B cell (primary cell): Measurements from ENCODE around the gene XCL1. TPM values are rescaled to one million over a fixed set of nuclear protein-coding genes. Genes with fewer than 3 reads are reported as not detected.

Source experiments
- ATAC-seq: fragments of 200-7000 bp; cut with Tn5 transposase; one replicate; pipeline ENCODE4 v1.10.0; 2021; ENCODE audit warnings: low read depth, mild to moderate bottlenecking, moderate number of reproducible peaks, moderate library complexity
- CTCF ChIA-PET: fragments of 350-600 bp; sonication (Branson Sonifier 250); formaldehyde crosslinking; loops from one replicate; lab custom pipeline; 2021; ENCODE audit warnings: antibody characterized with exemption, inconsistent platforms; lab: Charles Lee
- POLR2A ChIA-PET: fragments of 350-600 bp; sonication (Branson Sonifier 250); formaldehyde crosslinking; loops from one replicate; lab custom pipeline; 2021; ENCODE audit warnings: antibody characterized with exemption; lab: Charles Lee
- DNase-seq: peaks from one replicate; pipeline ENCODE4 v3.0.0; 2013
- H2AFZ ChIP-seq: 2 replicates; pipeline ENCODE4 v1.6.1; 2012; ENCODE audit warnings: mild to moderate bottlenecking, low read depth, low read length; ENCODE audit not compliant: insufficient read depth, poor library complexity, severe bottlenecking
- H3K27ac ChIP-seq, 2 donors: 1 replicate in 1 of 2; 2 replicates in 1 of 2; pipeline ENCODE4 v1.5.1; 2012 to 2013; ENCODE audit warnings: low read length in 2 of 2, mild to moderate bottlenecking in 2 of 2, moderate library complexity in 1 of 2
- H3K27me3 ChIP-seq, 4 experiments: fragments of 200-600 bp in 1 of 4; sonication (generic) in 1 of 4; replicated peaks in 1 of 4; 1 replicate in 2 of 4; 2 replicates in 2 of 4; pipeline versions ENCODE4 v1.6.1 to v1.7.0; 2013 to 2016; ENCODE audit warnings: low read length in 3 of 4, mild to moderate bottlenecking in 2 of 4, mixed read lengths in 1 of 4, moderate library complexity in 1 of 4; ENCODE audit not compliant: insufficient read depth in 4 of 4, control insufficient read depth in 3 of 4; ENCODE audit errors: control extremely low read depth in 1 of 4
- H3K36me3 ChIP-seq, 2 experiments: replicated peaks in 1 of 2; 1 replicate in 1 of 2; 2 replicates in 1 of 2; pipeline versions ENCODE4 v1.6.1 to v1.7.1; 2013; ENCODE audit warnings: low read length in 1 of 2; ENCODE audit not compliant: insufficient read depth in 2 of 2, control insufficient read depth in 1 of 2; ENCODE audit errors: control extremely low read depth in 1 of 2, extremely low read depth in 1 of 2
- H3K4me1 ChIP-seq, 2 donors: fragments of 200-600 bp in 1 of 2; sonication (generic) in 1 of 2; 1 replicate in 1 of 2; 2 replicates in 1 of 2; pipeline versions ENCODE4 v1.5.1 to v1.6.1; 2013 to 2017; ENCODE audit warnings: low read length in 2 of 2; ENCODE audit not compliant: control insufficient read depth in 2 of 2, insufficient read depth in 2 of 2
- H3K4me2 ChIP-seq: replicated peaks from 2 replicates; pipeline ENCODE3; 2012; ENCODE audit warnings: mild to moderate bottlenecking, low read depth, low read length; ENCODE audit not compliant: poor library complexity, severe bottlenecking
- H3K4me3 ChIP-seq, 5 experiments: fragments of 200-600 bp in 1 of 5; sonication (generic) in 1 of 5; 1 replicate in 3 of 5; 2 replicates in 2 of 5; pipeline versions ENCODE4 v1.5.1 to v1.7.0; 2011 to 2016; ENCODE audit warnings: low read length in 4 of 5, mild to moderate bottlenecking in 4 of 5, low read depth in 2 of 5, control low read depth in 1 of 5, moderate library complexity in 1 of 5; ENCODE audit not compliant: insufficient read depth in 1 of 5; ENCODE audit errors: control extremely low read depth in 1 of 5, extremely low read depth in 1 of 5
- H3K79me2 ChIP-seq: fragments of 200-600 bp; sonication (generic); one replicate; pipeline ENCODE4 v1.6.0; 2016; ENCODE audit warnings: low read length; ENCODE audit not compliant: control insufficient read depth, insufficient read depth
- H3K9ac ChIP-seq: fragments of 200-600 bp; sonication (generic); 2 replicates; pipeline ENCODE4 v1.6.1; 2017; ENCODE audit warnings: mild to moderate bottlenecking, low read length, moderate library complexity
- H3K9me3 ChIP-seq, 3 donors: one replicate each; pipeline versions ENCODE4 v1.6.1 to v1.7.1; 2013; ENCODE audit warnings: low read length in 2 of 3; ENCODE audit not compliant: control insufficient read depth in 2 of 3, insufficient read depth in 1 of 3; ENCODE audit errors: control extremely low read depth in 1 of 3
- H4K20me1 ChIP-seq: 2 replicates; pipeline ENCODE4 v1.6.0; 2012; ENCODE audit warnings: mild to moderate bottlenecking, low read length; ENCODE audit not compliant: insufficient read depth, control insufficient read depth, poor library complexity, severe bottlenecking
- H3K27ac Mint-ChIP-seq: one replicate; pipeline ENCODE4 v1.8.0; 2021; ENCODE audit warnings: mixed read lengths
- H3K27me3 Mint-ChIP-seq: one replicate; pipeline ENCODE4 v1.8.0; 2021; ENCODE audit warnings: mixed read lengths
- H3K4me1 Mint-ChIP-seq: one replicate; pipeline ENCODE4 v1.8.0; 2021; ENCODE audit warnings: mixed read lengths
- H3K4me3 Mint-ChIP-seq: one replicate; pipeline ENCODE4 v1.8.0; 2021; ENCODE audit warnings: mixed read lengths
- H3K9me3 Mint-ChIP-seq: one replicate; pipeline ENCODE4 v1.8.0; 2022; ENCODE audit warnings: mixed read lengths; ENCODE audit not compliant: insufficient read depth
- EZH2 ChIP-seq: IDR thresholded peaks from 2 replicates; pipeline ENCODE4 v1.6.1; 2012; ENCODE audit warnings: borderline replicate concordance, low read depth, mild to moderate bottlenecking, moderate library complexity, low read length; ENCODE audit not compliant: insufficient read depth, poor library complexity, severe bottlenecking
- WGBS: methylation state at CpG from one replicate; pipeline ENCODE4 v1.1.5; 2013; ENCODE audit warnings: missing lambda C conversion rate; ENCODE audit not compliant: insufficient coverage; 5-methylcytosine and 5-hydroxymethylcytosine counted together
- intact Hi-C: fragments of 100-400 bp; cut with micrococcal nuclease; formaldehyde crosslinking; loops from one replicate; pipeline ENCODE4 v1.10.0; 2022
- polyA plus RNA-seq: library from polyadenylated mRNA; depleted of rRNA; stranded (reverse); fragments of >200 nt; gene quantifications from 2 replicates; pipeline ENCODE4 v1.2.3, GENCODE V29; 2012
- total RNA-seq, 2 donors: library from RNA; stranded (reverse); fragments of 120-200 nt in 1 of 2; gene quantifications; 1 replicate in 1 of 2; 2 replicates in 1 of 2; pipeline versions ENCODE4 v1.2.3 to v1.2.4, GENCODE V29; 2013 to 2022
- TF ChIP-seq, protein P1 (sequence below): fragments of 200-600 bp; IDR thresholded peaks from one replicate; pipeline ENCODE4 v1.8.0; 2022; ENCODE audit warnings: antibody characterized with exemption, mild to moderate bottlenecking

XCL1 gene
- total and polyA plus RNA-seq, 2 donors (not counting 1 experiment from before 2014, with no cell fraction given): 0.12 TPM; not detected in 1

DNA sequence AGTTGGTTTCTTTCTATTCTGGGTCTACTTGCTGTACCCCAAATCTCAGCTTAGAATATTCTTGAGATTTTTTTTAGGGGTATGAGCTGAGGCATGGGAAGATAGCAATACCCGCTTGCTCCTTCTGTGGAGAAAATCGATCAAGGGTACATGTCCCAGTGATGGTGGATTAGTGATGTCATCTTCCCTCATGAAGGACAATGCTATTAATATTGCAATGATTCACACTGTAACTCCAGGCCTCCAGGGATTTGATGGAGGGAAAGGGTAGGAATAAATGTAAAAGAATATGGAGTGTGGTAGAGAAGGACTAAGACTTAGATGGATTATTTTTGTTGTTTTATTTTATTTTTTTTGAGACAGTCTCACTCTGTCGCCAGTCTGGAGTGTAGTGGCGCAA lies 47.4 kb downstream of the XCL1 start:
- TF ChIP-seq, protein P1, sequence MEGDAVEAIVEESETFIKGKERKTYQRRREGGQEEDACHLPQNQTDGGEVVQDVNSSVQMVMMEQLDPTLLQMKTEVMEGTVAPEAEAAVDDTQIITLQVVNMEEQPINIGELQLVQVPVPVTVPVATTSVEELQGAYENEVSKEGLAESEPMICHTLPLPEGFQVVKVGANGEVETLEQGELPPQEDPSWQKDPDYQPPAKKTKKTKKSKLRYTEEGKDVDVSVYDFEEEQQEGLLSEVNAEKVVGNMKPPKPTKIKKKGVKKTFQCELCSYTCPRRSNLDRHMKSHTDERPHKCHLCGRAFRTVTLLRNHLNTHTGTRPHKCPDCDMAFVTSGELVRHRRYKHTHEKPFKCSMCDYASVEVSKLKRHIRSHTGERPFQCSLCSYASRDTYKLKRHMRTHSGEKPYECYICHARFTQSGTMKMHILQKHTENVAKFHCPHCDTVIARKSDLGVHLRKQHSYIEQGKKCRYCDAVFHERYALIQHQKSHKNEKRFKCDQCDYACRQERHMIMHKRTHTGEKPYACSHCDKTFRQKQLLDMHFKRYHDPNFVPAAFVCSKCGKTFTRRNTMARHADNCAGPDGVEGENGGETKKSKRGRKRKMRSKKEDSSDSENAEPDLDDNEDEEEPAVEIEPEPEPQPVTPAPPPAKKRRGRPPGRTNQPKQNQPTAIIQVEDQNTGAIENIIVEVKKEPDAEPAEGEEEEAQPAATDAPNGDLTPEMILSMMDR: no peak
- TF ChIP-seq EZH2: no peak
- Mint-ChIP-seq H3K4me1 (no peaks in the 10 kb centered on the region), H3K27me3 (no peaks in the 10 kb centered on the region), H3K9me3 (no peaks in the 10 kb centered on the region), H3K27ac (no peak overlapping the region), H3K4me3 (no peak overlapping the region)
- Histone ChIP-seq H3K4me1 (no peaks in the 10 kb centered on the region), H3K79me2 (no peaks in the 10 kb centered on the region), H3K36me3 (no peaks in the 10 kb centered on the region), H3K27ac (no peak overlapping the region), H3K9ac (no peak overlapping the region), H3K4me2 (no peak overlapping the region), H3K27me3 (no peaks in the 10 kb centered on the region), H3K4me3 (no peak overlapping the region), H2AFZ (no peak overlapping the region), H4K20me1 (no peaks in the 10 kb centered on the region), H3K9me3 (no peaks in the 10 kb centered on the region)
- ChIA-PET POLR2A (no interaction called here), CTCF (no interaction called here)
- intact Hi-C loops: no loop called here
- ATAC-seq (no peak), DNase-seq (no peak)
- 88% methylated on average over 2 of the region's 4 CpGs for WGBS

DNA sequence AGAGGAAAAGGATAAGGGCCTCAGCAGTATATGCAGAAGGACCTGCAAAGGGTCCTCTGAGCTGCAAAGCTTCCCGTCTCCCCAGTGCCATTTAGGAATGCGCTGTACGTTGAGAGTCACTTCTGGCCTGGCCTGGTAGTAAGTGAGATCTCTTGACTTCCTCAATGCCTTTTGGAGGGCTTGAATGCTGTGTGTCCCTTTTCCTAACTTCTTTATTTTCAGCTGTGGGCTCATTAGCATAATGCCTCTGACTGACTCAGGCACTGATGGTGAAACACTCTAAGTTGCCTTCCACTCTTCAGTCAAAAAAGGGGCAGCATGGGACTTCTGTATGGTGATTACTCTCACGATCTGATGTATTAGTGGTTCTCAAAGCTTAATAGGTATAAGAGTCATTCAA lies 49.9 kb downstream of the XCL1 start:
- intact Hi-C loops: no loop called here
- ATAC-seq (no peak), DNase-seq (no peak)
- 96% methylated on average over 4 of the region's 4 CpGs for WGBS
- Histone ChIP-seq H3K27me3 (no peaks in the 10 kb centered on the region), H3K4me2 (no peak overlapping the region), H3K36me3 (no peaks in the 10 kb centered on the region), H3K9me3 (no peaks in the 10 kb centered on the region), H3K4me1 (no peaks in the 10 kb centered on the region), H3K79me2 (no peaks in the 10 kb centered on the region), H3K9ac (no peak overlapping the region), H3K4me3 (no peak overlapping the region), H3K27ac (no peak overlapping the region), H2AFZ (no peak overlapping the region), H4K20me1 (no peaks in the 10 kb centered on the region)
- TF ChIP-seq, protein P1: no peak
- TF ChIP-seq EZH2: no peak
- Mint-ChIP-seq H3K4me1 (no peaks in the 10 kb centered on the region), H3K4me3 (no peak overlapping the region), H3K27me3 (peaks cover 6% of the 10 kb centered on the region), H3K9me3 (no peaks in the 10 kb centered on the region), H3K27ac (no peak overlapping the region)
- POLR2A ChIA-PET: no interaction called here
- CTCF ChIA-PET: no interaction called here
